Kidney epithelial cell (primary cell): ENCODE measurements around the gene ZSWIM4. TPM values are rescaled to one million over a fixed set of nuclear protein-coding genes. Genes with fewer than 3 reads are reported as not detected.

Source experiments
- DNase-seq: peaks from one replicate; pipeline ENCODE4 v3.0.0-alpha.2; 2010; ENCODE audit warnings: low read depth
- H3K27me3 ChIP-seq: 2 replicates; pipeline ENCODE4 v1.6.0; 2011; ENCODE audit warnings: low read length; ENCODE audit not compliant: control insufficient read depth, insufficient read depth
- H3K36me3 ChIP-seq: 2 replicates; pipeline ENCODE4 v1.5.1; 2011; ENCODE audit warnings: low read length; ENCODE audit not compliant: control insufficient read depth, insufficient read depth
- H3K4me3 ChIP-seq: 2 replicates; pipeline ENCODE4 v1.5.1; 2011; ENCODE audit warnings: low read depth, mild to moderate bottlenecking, control low read depth, low read length
- CTCF ChIP-seq: IDR thresholded peaks from 2 replicates; pipeline ENCODE4 v1.5.1; 2011; ENCODE audit warnings: mild to moderate bottlenecking, moderate library complexity, low read length, control low read depth, inconsistent platforms; ENCODE audit not compliant: insufficient read depth, poor library complexity, severe bottlenecking
- total RNA-seq: library from RNA; depleted of rRNA; stranded (reverse); fragments of >200 nt; gene quantifications from 2 replicates; pipeline ENCODE4 v1.2.3, GENCODE V29; 2015

ZSWIM4 gene
- total RNA-seq, 1 donor from 2014 or later, result 25.7 TPM

DNA sequence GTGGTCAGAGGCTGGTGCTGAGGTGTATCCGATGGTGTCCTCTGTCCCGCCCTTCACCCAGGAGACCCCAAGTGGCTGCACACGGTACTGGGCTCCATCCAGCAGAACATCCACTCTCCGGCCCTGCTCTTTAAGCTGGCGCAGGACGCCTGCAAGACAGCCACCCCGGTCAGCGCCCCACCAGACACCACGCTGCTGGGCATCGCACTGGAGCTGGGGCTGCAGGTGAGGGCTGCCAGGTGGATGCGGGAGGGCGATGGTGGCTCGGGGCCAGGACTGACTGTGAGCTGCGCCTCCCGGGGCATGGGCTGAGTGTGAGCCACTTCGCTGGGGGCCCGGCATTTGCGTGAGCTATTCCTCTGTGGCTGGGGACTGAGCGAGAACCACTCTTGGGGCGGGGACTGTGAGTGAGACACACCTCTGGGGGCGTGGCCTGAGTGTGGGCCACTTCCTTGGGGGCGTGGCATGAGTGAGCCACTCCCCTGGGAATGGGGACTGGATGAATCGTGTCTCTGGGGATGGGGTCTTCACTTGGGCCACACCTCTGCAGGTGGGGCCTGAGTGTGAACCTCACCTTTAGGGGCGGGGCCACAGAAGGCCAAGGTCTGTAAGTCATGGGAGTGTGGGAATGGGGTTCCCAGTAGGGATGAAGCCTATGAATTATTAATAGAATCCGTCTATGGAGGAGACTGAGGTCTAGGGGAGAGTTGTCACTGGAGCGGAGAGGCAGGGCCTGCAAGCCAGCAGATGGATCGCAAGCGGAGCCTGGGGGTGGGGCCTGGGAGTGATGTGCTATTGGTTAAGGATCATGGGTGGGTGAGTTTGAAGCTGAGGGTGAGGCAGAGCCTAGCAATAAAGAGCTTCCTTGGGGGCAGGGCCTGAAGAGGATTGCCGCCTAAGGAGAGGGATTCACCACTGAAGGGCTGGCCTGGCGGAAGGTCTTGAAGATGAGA, 30.5 kb downstream of the ZSWIM4 start:
- Histone ChIP-seq H3K36me3 (peaks cover 2% of the 10 kb centered on the region), H3K27me3 (no peaks in the 10 kb centered on the region), H3K4me3 (no peak overlapping the region)
- no peak for TF ChIP-seq CTCF
- DNase-seq, result no peak

DNA sequence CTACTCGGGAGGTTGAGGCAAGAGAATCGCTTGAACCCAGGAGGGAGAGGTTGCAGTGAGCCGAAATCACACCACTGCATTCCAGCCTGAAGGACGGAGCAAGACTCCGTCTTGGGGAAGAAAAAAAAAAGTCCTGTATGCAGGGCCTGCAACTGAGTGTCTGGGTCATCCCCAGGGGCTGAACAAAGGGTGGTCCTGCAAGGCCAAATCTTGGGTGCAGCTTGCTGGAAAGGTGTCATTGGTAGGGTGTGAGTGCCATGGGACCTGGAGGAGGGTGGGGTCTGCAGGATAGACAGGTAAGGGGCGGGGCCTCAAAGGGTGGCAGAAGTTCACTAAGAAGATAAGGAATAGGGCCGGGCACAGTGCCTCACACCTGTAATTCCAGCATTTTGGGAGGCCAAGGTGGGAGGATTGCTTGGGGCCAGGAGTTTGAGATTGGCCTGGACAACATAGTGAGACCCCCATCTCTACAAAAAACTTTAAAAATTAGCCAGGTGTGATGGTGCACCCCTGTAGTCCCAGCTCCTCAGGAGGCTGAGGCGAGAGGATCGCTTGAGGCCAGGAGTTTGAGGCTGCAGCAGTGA, 31.5 kb downstream of the ZSWIM4 start:
- no peak overlapping the region for H3K4me3 ChIP-seq
- peaks cover 2% of the 10 kb centered on the region for H3K36me3 ChIP-seq
- no peak for TF ChIP-seq CTCF
- DNase-seq, result no peak
- no peaks in the 10 kb centered on the region for H3K27me3 ChIP-seq

DNA sequence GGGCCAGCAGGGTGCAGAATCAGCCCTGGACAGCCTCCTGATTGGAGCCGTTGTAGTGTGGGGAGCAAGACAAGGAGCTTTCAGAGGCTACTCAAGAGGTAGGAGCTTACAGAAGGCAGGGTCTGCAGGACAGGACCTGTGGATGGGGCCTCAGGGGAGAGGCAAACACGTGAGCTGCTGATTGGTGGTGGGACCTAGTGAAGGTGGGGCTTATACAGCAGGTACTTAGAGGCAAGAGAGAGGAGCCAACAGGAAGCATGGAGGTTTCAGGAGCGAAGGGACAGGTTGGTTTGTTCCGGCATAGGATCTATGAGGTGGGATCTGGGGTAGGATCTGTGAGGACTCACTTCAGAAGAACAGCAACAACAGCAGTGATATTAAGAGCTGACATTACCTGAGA, 32.4 kb downstream of the ZSWIM4 start:
- Histone ChIP-seq H3K27me3 (no peaks in the 10 kb centered on the region), H3K4me3 (no peak overlapping the region), H3K36me3 (peaks cover 2% of the 10 kb centered on the region)
- no peak for DNase-seq
- no peak for TF ChIP-seq CTCF

DNA sequence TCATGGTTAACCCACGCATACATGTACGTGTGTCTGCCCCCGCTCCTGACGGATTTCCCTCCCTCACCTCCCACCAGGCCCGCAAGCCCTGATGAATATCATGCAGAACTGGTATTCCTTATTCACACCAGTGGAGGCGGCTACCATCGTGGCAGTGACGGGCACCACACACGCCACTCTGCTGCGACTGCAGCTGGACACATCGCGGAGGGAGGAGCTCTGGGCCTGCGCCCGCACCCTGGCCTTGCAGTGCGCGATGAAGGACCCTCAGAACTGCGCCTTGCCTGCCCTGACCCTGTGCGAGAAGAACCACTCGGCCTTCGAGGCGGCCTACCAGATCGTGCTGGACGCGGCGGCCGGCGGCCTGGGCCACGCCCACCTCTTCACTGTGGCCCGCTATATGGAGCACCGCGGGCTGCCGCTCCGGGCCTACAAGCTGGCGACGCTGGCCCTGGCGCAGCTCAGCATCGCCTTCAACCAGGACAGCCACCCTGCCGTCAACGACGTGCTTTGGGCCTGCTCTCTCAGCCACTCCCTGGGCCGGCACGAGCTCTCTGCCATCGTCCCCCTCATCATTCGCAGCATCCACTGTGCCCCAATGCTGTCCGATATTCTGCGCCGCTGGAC, 35.0 kb downstream of the ZSWIM4 start:
- H3K4me3 ChIP-seq, result no peak overlapping the region
- no peak for TF ChIP-seq CTCF
- peaks cover 2% of the 10 kb centered on the region for H3K36me3 ChIP-seq
- no peak for DNase-seq
- no peaks in the 10 kb centered on the region for H3K27me3 ChIP-seq

DNA sequence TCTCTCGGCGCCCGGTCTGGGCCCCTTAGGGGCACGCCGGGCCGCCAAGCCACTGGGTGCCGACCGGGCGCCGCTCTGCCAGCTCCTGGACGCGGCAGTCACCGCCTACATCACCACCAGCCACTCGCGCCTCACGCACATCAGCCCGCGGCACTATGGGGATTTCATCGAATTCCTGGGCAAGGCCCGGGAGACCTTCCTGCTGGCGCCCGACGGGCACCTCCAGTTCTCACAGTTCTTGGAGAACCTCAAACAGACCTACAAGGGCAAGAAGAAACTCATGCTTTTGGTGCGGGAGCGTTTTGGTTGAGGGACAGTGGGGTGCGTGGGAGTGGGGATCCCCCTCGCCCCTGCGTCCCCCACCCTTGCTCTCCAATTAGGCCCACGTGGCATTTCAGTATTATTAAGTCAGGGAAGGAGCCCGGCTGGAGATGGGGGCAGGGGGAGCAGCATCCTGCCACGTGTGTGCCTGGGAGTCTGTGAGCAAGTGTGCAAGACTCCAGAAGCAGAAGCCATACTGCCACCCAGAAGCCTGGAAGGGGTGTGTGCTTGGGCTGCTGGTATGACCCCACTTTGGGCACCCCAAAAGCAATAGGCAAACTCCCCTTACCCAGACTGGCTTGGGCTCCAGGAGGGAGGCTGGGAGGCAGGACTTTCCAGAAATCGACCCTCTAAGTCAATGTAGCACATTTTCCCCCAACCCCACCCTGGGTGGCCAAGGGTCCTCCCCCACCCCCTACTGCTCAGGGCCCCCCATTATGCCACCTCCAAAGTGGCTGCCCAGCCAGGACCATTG, 35.7 kb downstream of the ZSWIM4 start:
- TF ChIP-seq CTCF, result no peak

More for the DNA sequence above, 35.7 kb downstream of the ZSWIM4 start:
- peaks cover 3% of the 10 kb centered on the region for H3K36me3 ChIP-seq
- no peak overlapping the region for H3K4me3 ChIP-seq
- no peaks in the 10 kb centered on the region for H3K27me3 ChIP-seq
- no peak for DNase-seq
